PFSK-1 (cell line): Measurements from ENCODE around the gene RASL12.

Experiments
- POLR2AphosphoS5 ChIP-seq: IDR thresholded peaks from 2 replicates; pipeline ENCODE4 v1.6.1; 2012; ENCODE audit warnings: low read depth, mild to moderate bottlenecking, control low read depth, low read length, moderate library complexity
- REST ChIP-seq, 2 experiments: IDR thresholded peaks; 2 replicates each; pipeline versions ENCODE4 v1.6.1 to v1.8.0; 2011 to 2012; ENCODE audit warnings: low read depth in 2 of 2, low read length in 2 of 2, control low read depth in 1 of 2, inconsistent platforms in 1 of 2, mild to moderate bottlenecking in 1 of 2, moderate library complexity in 1 of 2; ENCODE audit not compliant: insufficient read depth in 1 of 2
- TAF1 ChIP-seq: IDR thresholded peaks from 2 replicates; pipeline ENCODE4 v1.6.1; 2012; ENCODE audit warnings: low read length, control low read depth, borderline replicate concordance; ENCODE audit not compliant: insufficient read depth

GRCh38 chr15:65105038-65105437, 37.2 kb upstream of the RASL12 start:
- no peak for TF ChIP-seq POLR2AphosphoS5
- TF ChIP-seq TAF1, result no peak
- no peak for TF ChIP-seq REST (IDR thresholded peaks at IDR 0.05; ENCODE audit: insufficient read depth in 1 of 2, low read depth in 2 of 2, low read length in 2 of 2)
